Measurements from ENCODE around the gene TTC28. TPM values are rescaled to one million over a fixed set of nuclear protein-coding genes. Genes with fewer than 3 reads are reported as not detected.

The TTC28 gene
- total RNA-seq, 1 donor from 2014 or later: 16.4 TPM

DNA sequence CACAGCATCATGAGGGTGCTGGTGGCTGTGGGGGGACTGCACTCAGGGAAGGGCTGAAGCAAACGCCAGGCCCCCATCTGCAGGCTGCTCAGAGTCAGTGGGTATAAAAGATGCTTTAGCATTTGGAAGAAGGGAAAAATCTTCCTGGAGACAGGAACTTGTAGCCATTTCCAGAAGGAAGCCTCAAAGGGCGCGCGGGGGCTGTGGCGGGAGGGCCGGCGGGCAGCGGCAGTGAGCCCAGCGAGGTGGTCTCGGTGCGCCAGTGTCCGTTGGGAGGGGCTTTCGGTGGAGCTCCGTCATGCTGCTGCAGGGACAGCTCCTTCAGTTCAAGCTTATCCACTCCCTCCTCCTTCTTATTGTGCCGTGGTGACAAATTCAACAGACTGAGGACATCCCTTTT is 697.5 kb downstream of the TTC28 start:
- Histone ChIP-seq H3K27me3 (ENCODE audit: low read depth) (no peaks in the 10 kb centered on the region), H3K9me3 (replicated peaks) (no peaks in the 10 kb centered on the region), H3K27ac (replicated peaks) (no peak overlapping the region), H3K4me1 (peaks cover 28% of the 10 kb centered on the region), H3K36me3 (peaks cover 40% of the 10 kb centered on the region), H3K4me3 (no peak overlapping the region)
- DNase-seq: no peak
- intact Hi-C loops (cut with micrococcal nuclease): no loop called here
- TF ChIP-seq, protein P1, sequence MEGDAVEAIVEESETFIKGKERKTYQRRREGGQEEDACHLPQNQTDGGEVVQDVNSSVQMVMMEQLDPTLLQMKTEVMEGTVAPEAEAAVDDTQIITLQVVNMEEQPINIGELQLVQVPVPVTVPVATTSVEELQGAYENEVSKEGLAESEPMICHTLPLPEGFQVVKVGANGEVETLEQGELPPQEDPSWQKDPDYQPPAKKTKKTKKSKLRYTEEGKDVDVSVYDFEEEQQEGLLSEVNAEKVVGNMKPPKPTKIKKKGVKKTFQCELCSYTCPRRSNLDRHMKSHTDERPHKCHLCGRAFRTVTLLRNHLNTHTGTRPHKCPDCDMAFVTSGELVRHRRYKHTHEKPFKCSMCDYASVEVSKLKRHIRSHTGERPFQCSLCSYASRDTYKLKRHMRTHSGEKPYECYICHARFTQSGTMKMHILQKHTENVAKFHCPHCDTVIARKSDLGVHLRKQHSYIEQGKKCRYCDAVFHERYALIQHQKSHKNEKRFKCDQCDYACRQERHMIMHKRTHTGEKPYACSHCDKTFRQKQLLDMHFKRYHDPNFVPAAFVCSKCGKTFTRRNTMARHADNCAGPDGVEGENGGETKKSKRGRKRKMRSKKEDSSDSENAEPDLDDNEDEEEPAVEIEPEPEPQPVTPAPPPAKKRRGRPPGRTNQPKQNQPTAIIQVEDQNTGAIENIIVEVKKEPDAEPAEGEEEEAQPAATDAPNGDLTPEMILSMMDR (IDR thresholded peaks at IDR 0.05; ENCODE audit: borderline replicate concordance): no peak

DNA sequence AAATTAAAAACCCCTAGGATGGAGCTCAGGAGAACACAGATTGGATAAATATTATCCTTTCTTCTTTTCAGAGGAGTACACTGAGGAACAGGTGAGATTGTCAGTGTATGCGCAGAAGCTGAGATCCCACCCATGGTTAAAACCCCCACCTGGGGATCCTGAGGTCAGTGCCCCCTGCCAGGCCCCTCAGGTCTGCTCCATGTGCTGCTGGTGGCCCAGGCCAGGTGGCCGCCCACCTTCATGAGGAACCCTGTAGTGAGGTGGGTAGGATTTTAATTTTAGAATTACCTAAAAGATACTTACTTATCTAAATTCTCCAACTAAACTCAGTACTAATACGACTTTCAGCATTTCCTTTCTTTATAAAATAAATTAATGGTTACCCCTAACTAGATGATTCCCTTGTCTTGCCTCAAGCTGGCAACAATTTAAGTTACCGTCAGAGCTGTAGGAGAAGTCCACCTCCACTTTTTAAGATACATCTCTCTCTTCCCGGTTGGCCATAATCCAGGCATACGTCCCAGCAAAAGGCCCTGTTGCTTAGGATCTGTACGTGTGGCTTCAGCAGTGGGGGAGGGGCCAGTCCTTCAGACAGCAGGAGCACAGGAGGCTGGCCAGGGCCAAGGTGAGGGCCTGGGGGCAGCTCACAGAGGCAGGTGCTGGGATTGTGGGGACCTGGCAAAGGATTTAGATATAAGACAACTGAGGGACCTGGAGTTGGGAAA is 699.1 kb downstream of the TTC28 start:
- TF ChIP-seq, protein P1 (IDR thresholded peaks at IDR 0.05; ENCODE audit: borderline replicate concordance): no peak

DNA sequence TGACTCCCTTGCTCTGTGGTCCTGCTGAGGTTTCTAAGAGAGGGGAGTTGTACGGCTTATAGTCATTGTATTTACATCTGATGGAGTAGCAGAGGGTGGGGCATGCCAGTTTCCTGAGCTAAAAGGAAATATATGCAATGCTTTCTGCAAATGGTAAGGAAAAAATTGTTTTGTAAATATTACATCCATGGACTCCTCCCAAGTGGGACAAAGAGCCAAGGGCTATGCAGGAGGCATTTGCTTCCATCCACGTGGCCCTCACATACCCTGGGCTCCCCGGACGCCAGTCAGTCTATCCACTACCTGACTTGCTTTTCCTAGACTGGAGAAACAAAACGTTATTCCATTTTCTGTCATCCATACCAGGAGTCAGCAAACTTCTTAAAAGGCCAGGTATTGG is 700.8 kb downstream of the TTC28 start:
- Histone ChIP-seq H3K4me1 (peaks cover 18% of the 10 kb centered on the region), H3K27me3 (ENCODE audit: low read depth) (no peaks in the 10 kb centered on the region), H3K9me3 (replicated peaks) (no peaks in the 10 kb centered on the region), H3K4me3 (no peak overlapping the region), H3K27ac (replicated peaks) (no peak overlapping the region), H3K36me3 (peaks cover 23% of the 10 kb centered on the region)
- TF ChIP-seq, protein P1 (IDR thresholded peaks at IDR 0.05; ENCODE audit: borderline replicate concordance): no peak
- no peak for DNase-seq
- intact Hi-C loops (cut with micrococcal nuclease): no loop called here

More for the DNA sequence above, 699.1 kb downstream of the TTC28 start:
- Histone ChIP-seq H3K4me3 (no peak overlapping the region), H3K27me3 (ENCODE audit: low read depth) (no peaks in the 10 kb centered on the region), H3K27ac (replicated peaks) (no peak overlapping the region), H3K4me1 (peaks cover 30% of the 10 kb centered on the region), H3K36me3 (peaks cover 34% of the 10 kb centered on the region), H3K9me3 (replicated peaks) (no peaks in the 10 kb centered on the region)
- no peak for DNase-seq
- intact Hi-C loops (cut with micrococcal nuclease): no loop called here

DNA sequence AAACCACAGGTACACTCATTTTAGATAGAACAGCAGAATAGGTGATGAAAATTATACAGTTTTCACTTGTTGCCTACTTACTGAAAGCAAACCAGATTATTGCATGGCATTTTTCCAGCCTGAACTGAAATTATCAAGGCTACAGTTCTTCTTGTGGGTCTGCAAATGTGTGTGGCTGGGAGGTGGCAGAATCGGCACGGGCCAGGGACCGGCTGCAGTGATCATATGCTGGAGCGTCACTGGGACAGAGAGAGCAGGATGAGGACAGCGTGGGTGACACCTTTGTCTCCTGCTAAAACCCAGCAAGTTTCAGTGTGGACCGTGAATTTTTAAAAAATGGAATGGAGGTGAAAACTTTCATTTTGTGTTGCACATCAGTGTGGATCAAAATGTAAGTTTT is 701.3 kb downstream of the TTC28 start:
- no peak overlapping the region for H3K4me3 ChIP-seq

DNA sequence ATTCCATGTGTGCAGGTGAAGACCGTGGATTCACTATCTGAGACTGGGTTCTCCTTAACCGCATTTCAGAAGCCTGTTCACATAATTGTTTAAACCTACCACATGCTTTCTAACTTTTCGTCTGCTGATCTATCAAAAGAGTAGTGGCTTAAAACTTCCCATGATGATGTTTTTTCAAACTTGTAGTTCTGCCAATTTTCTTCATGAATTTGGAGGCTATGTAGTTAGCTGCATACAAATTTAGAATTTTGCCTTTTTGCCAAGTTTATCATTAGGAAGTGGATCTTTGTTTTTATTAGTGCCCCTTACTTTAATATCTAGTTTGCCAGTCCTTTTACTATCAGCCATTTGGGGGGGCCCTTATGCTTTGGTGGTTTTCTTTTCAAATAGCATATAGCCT is 703.1 kb downstream of the TTC28 start:
- H3K27me3 ChIP-seq (ENCODE audit: low read depth): no peaks in the 10 kb centered on the region
- intact Hi-C loops (cut with micrococcal nuclease): no loop called here
- TF ChIP-seq, protein P1 (IDR thresholded peaks at IDR 0.05; ENCODE audit: borderline replicate concordance): no peak

More for the DNA sequence above, 701.3 kb downstream of the TTC28 start:
- H3K27me3 ChIP-seq (ENCODE audit: low read depth): no peaks in the 10 kb centered on the region
- H3K36me3 ChIP-seq: peaks cover 19% of the 10 kb centered on the region
- H3K4me1 ChIP-seq: peaks cover 18% of the 10 kb centered on the region
- intact Hi-C loops (cut with micrococcal nuclease): no loop called here
- no peak for DNase-seq
- no peaks in the 10 kb centered on the region for H3K9me3 ChIP-seq (replicated peaks)
- TF ChIP-seq, protein P1 (IDR thresholded peaks at IDR 0.05; ENCODE audit: borderline replicate concordance): no peak
- no peak overlapping the region for H3K27ac ChIP-seq (replicated peaks)

More for the DNA sequence above, 703.1 kb downstream of the TTC28 start:
- no peaks in the 10 kb centered on the region for H3K9me3 ChIP-seq (replicated peaks)
- H3K27ac ChIP-seq (replicated peaks): no peak overlapping the region
- H3K36me3 ChIP-seq: peaks cover 2% of the 10 kb centered on the region
- no peak overlapping the region for H3K4me3 ChIP-seq
- peaks cover 18% of the 10 kb centered on the region for H3K4me1 ChIP-seq
- no peak for DNase-seq

Measured in left ventricle myocardium inferior (tissue), 1 donor.